Muscle layer of colon (tissue), 2 donors: ENCODE measurements around the gene TMPRSS7.

Source experiments
- H3K27ac ChIP-seq: one replicate; pipeline ENCODE4 v1.7.0; 2013; ENCODE audit warnings: low read depth, mild to moderate bottlenecking, low read length, moderate library complexity
- H3K27me3 ChIP-seq, 2 donors: one replicate each; pipeline ENCODE4 v1.7.0; 2013; ENCODE audit warnings: low read length in 2 of 2, mild to moderate bottlenecking in 2 of 2; ENCODE audit not compliant: insufficient read depth in 2 of 2, control insufficient read depth in 1 of 2
- H3K36me3 ChIP-seq: one replicate; pipeline ENCODE4 v1.7.0; 2013; ENCODE audit warnings: mild to moderate bottlenecking, low read length; ENCODE audit not compliant: insufficient read depth
- H3K4me1 ChIP-seq: one replicate; pipeline ENCODE4 v1.7.0; 2013; ENCODE audit warnings: mild to moderate bottlenecking, low read length; ENCODE audit not compliant: insufficient read depth
- H3K4me3 ChIP-seq, 2 donors: one replicate each; pipeline ENCODE4 v1.7.0; 2013; ENCODE audit warnings: low read length in 2 of 2, low read depth in 1 of 2, mild to moderate bottlenecking in 1 of 2, moderate library complexity in 1 of 2
- H3K9ac ChIP-seq: one replicate; pipeline ENCODE4 v1.7.0; 2013; ENCODE audit warnings: low read length
- H3K9me3 ChIP-seq: one replicate; pipeline ENCODE4 v1.7.0; 2013; ENCODE audit warnings: mild to moderate bottlenecking, low read length
- donor health status: abdominal sarcoma.
- donor health status: Adenocarcinoma of cecum.

Gene TMPRSS7

GRCh38 chr3:112124907-112125607 is 90.5 kb downstream of the TMPRSS7 start:
- no peak overlapping the region for H3K27ac ChIP-seq
- H3K9ac ChIP-seq, result no peak overlapping the region
- no peaks in the 10 kb centered on the region for H3K27me3 ChIP-seq
- H3K36me3 ChIP-seq, result no peaks in the 10 kb centered on the region
- no peaks in the 10 kb centered on the region for H3K9me3 ChIP-seq
- no peak overlapping the region for H3K4me3 ChIP-seq
- no peaks in the 10 kb centered on the region for H3K4me1 ChIP-seq

- no peaks in the 10 kb centered on the region for H3K4me1 ChIP-seq
- H3K9me3 ChIP-seq, result no peaks in the 10 kb centered on the region
- H3K9ac ChIP-seq, result no peak overlapping the region
- no peak overlapping the region for H3K27ac ChIP-seq
- no peaks in the 10 kb centered on the region for H3K27me3 ChIP-seq
- no peak overlapping the region for H3K4me3 ChIP-seq
- H3K36me3 ChIP-seq, result no peaks in the 10 kb centered on the region
These were observed 92.0 kb downstream of the TMPRSS7 start for GRCh38 chr3:112126511-112126911.

- Histone ChIP-seq H3K9ac (no peak overlapping the region), H3K27ac (no peak overlapping the region)
These were observed 93.3 kb downstream of the TMPRSS7 start for GRCh38 chr3:112127522-112128494.

GRCh38 chr3:112128843-112129727 is 94.5 kb downstream of the TMPRSS7 start:
- no peaks in the 10 kb centered on the region for H3K36me3 ChIP-seq
- no peak overlapping the region for H3K9ac ChIP-seq
- H3K4me1 ChIP-seq, result no peaks in the 10 kb centered on the region
- H3K27ac ChIP-seq, result no peak overlapping the region
- no peaks in the 10 kb centered on the region for H3K9me3 ChIP-seq
- H3K4me3 ChIP-seq, result no peak overlapping the region
- no peaks in the 10 kb centered on the region for H3K27me3 ChIP-seq

More at GRCh38 chr3:112127522-112128494, 93.3 kb downstream of the TMPRSS7 start:
- Histone ChIP-seq H3K4me1 (no peaks in the 10 kb centered on the region), H3K9me3 (no peaks in the 10 kb centered on the region), H3K27me3 (no peaks in the 10 kb centered on the region), H3K4me3 (no peak overlapping the region), H3K36me3 (no peaks in the 10 kb centered on the region)

GRCh38 chr3:112129925-112130637 is 95.5 kb downstream of the TMPRSS7 start:
- Histone ChIP-seq H3K27ac (no peak overlapping the region), H3K36me3 (no peaks in the 10 kb centered on the region), H3K4me3 (no peak overlapping the region), H3K9ac (no peak overlapping the region), H3K4me1 (no peaks in the 10 kb centered on the region), H3K27me3 (no peaks in the 10 kb centered on the region), H3K9me3 (no peaks in the 10 kb centered on the region)

GRCh38 chr3:112130638-112130993 is 96.1 kb downstream of the TMPRSS7 start:
- no peaks in the 10 kb centered on the region for H3K9me3 ChIP-seq
- H3K36me3 ChIP-seq, result no peaks in the 10 kb centered on the region
- no peak overlapping the region for H3K4me3 ChIP-seq
- no peak overlapping the region for H3K9ac ChIP-seq
- no peak overlapping the region for H3K27ac ChIP-seq
- H3K4me1 ChIP-seq, result no peaks in the 10 kb centered on the region
- no peaks in the 10 kb centered on the region for H3K27me3 ChIP-seq
